ENCODE data around the gene ACAD8.

DNA sequence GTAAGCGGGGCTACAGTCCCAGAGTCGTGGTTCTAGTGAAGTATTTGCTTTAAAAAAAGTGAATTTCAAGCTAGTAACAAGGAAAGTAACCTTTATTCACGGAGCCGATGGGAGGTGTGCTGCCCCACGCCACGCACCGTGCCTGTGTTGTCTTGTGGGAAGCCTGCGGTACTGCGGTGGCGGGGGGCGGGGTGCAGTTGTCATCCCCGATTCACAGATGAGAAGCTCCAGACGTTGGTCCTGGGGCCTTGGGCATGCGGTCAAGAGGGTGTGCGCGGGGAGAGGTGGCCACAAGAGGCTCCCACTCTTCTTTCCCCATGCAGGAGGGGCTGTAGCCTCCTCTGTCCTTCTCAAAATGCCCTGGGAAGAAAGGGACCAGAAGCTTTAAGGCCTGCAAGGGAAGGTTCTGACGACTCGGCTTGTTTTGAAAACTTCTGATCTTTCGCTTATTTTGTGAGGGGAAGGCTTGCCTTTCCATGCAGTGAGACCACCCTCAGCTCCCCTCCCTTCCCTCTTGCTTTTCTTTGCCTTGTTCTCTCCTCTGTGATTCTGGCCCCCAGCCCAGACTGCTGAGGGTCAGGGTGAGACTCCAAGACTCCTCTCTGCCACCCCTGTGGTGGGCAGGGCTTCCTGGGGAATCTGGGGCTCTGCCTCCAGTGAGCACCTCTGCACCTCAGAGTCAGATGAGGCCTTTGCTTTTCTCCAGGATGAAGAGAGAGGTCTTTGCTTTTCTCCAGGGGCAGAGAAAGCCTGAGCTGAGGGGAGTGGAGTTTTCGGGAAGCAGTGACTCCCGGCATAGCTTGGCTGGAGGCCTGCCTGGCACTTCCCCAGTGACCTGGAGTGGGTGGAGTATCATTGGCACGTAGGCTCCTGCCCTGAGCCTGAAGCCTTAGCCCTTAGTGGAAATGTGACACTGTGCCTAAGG lies 29.0 kb downstream of the ACAD8 start:
- TF ChIP-seq, protein P1, sequence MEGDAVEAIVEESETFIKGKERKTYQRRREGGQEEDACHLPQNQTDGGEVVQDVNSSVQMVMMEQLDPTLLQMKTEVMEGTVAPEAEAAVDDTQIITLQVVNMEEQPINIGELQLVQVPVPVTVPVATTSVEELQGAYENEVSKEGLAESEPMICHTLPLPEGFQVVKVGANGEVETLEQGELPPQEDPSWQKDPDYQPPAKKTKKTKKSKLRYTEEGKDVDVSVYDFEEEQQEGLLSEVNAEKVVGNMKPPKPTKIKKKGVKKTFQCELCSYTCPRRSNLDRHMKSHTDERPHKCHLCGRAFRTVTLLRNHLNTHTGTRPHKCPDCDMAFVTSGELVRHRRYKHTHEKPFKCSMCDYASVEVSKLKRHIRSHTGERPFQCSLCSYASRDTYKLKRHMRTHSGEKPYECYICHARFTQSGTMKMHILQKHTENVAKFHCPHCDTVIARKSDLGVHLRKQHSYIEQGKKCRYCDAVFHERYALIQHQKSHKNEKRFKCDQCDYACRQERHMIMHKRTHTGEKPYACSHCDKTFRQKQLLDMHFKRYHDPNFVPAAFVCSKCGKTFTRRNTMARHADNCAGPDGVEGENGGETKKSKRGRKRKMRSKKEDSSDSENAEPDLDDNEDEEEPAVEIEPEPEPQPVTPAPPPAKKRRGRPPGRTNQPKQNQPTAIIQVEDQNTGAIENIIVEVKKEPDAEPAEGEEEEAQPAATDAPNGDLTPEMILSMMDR (IDR thresholded peaks at IDR 0.05; ENCODE audit: poor library complexity, severe bottlenecking) = no peak
- TF ChIP-seq RAD21 (conservative IDR thresholded peaks at IDR 0.05) (no peak), REST (IDR thresholded peaks at IDR 0.05; ENCODE audit: borderline replicate concordance) (no peak), POLR2AphosphoS5 (IDR thresholded peaks at IDR 0.05) (no peak), TAF1 (IDR thresholded peaks at IDR 0.05; ENCODE audit: low read depth) (no peak), EZH2 (IDR thresholded peaks at IDR 0.05; ENCODE audit: borderline replicate concordance, insufficient read depth, low read length, poor library complexity, severe bottlenecking) (no peak), EP300 (conservative IDR thresholded peaks at IDR 0.05; ENCODE audit: poor library complexity, severe bottlenecking) (no peak), SMC3 (conservative IDR thresholded peaks at IDR 0.05; ENCODE audit: poor library complexity) (no peak), MXI1 (conservative IDR thresholded peaks at IDR 0.05; ENCODE audit: poor library complexity, severe bottlenecking) (no peak)
